Endodermal cell (in vitro differentiated cells): Measurements from ENCODE around the gene HAUS3. TPM values are rescaled to one million over a fixed set of nuclear protein-coding genes. Genes with fewer than 3 reads are reported as not detected.
A peak's percentile ranks its signal among the peaks of the same experiment; 100 is the strongest.

Source experiments
- DNase-seq: peaks from one replicate; pipeline ENCODE4 v3.0.0-alpha.2; 2017
- H3K27ac ChIP-seq: 2 replicates; pipeline ENCODE4 v1.5.1; 2013; ENCODE audit warnings: mild to moderate bottlenecking, low read depth, low read length, moderate library complexity
- H3K27me3 ChIP-seq: 2 replicates; pipeline ENCODE4 v1.6.1; 2013; ENCODE audit warnings: mild to moderate bottlenecking, low read length, moderate library complexity; ENCODE audit not compliant: insufficient read depth, control insufficient read depth, poor library complexity, severe bottlenecking
- H3K36me3 ChIP-seq: 2 replicates; pipeline ENCODE4 v1.7.0; 2013; ENCODE audit warnings: mild to moderate bottlenecking, low read length, moderate library complexity; ENCODE audit not compliant: control insufficient read depth, insufficient read depth
- H3K4me1 ChIP-seq: one replicate; pipeline ENCODE4 v1.7.0; 2013; ENCODE audit warnings: low read length; ENCODE audit not compliant: control insufficient read depth, insufficient read depth
- H3K4me3 ChIP-seq: 2 replicates; pipeline ENCODE4 v1.5.1; 2013; ENCODE audit warnings: mild to moderate bottlenecking, low read length, moderate library complexity
- H3K9ac ChIP-seq: 2 replicates; pipeline ENCODE4 v1.6.1; 2013; ENCODE audit warnings: mild to moderate bottlenecking, low read length, moderate library complexity; ENCODE audit not compliant: poor library complexity, severe bottlenecking; ENCODE audit errors: extremely low read depth
- H3K9me3 ChIP-seq: 2 replicates; pipeline ENCODE4 v1.6.1; 2013; ENCODE audit warnings: mild to moderate bottlenecking, low read length, moderate library complexity; ENCODE audit not compliant: control insufficient read depth
- H3K27ac Mint-ChIP-seq: 2 replicates; pipeline ENCODE4 v1.8.0; 2020; ENCODE audit warnings: mixed read lengths
- H3K27me3 Mint-ChIP-seq: 2 replicates; pipeline ENCODE4 v1.8.0; 2021; ENCODE audit warnings: mild to moderate bottlenecking, mixed read lengths; ENCODE audit not compliant: insufficient read depth
- H3K36me3 Mint-ChIP-seq: 2 replicates; pipeline ENCODE4 v1.8.0; 2020; ENCODE audit warnings: low read depth, mixed read lengths
- H3K4me1 Mint-ChIP-seq: 2 replicates; pipeline ENCODE4 v1.8.0; 2020; ENCODE audit warnings: mixed read lengths
- H3K4me3 Mint-ChIP-seq: 2 replicates; pipeline ENCODE4 v1.8.0; 2020; ENCODE audit warnings: mild to moderate bottlenecking, moderate library complexity, mixed read lengths
- H3K9me3 Mint-ChIP-seq: 2 replicates; pipeline ENCODE4 v1.8.0; 2020; ENCODE audit warnings: mild to moderate bottlenecking, mixed read lengths
- WGBS, 2 experiments: methylation state at CpG; one replicate each; pipeline versions ENCODE4 v1.1.5 to v1.1.7; 2013; ENCODE audit warnings: missing lambda C conversion rate in 2 of 2, mixed read lengths in 1 of 2; ENCODE audit not compliant: insufficient coverage in 1 of 2, insufficient read length in 1 of 2; 5-methylcytosine and 5-hydroxymethylcytosine counted together
- total RNA-seq, 2 donors: library from RNA; stranded (reverse); fragmentation: NEBNext Ultra II Directional in 1 of 2; extraction: Animal tissue kit (Norgen Biotek cat#: 25700) in 1 of 2; gene quantifications; 2 replicates in 1 of 2; 3 replicates in 1 of 2; pipeline ENCODE4 v1.2.1, GENCODE V29; 2021
- TF ChIP-seq, protein P1 (sequence below): fragments of 200-600 bp; sonication (generic); conservative IDR thresholded peaks from 2 replicates; pipeline ENCODE4 v1.5.0; 2021; ENCODE audit warnings: antibody characterized with exemption, mild to moderate bottlenecking

HAUS3 gene
- total RNA-seq, 2 donors from 2014 or later = 17.0 to 22.6 TPM

DNA sequence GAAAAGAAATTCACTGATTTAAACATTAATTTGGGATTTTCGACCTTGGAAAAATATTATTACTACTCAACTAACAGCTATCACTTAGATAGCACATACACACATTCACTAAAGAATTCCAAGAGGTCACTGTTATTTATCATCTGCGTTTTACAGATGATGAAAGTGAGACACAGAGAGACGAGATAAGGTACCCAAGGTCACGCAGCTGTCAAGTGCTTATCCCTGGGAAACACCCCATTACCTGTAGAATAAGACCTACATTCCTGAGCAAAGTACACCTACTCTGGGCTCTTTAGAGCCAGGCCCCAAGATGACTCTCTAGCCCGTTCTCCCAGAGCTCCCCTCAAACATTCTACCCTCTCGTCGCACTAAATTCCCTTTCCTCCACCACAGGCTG, 48.6 kb downstream of the HAUS3 start:
- peaks cover 16% of the 10 kb centered on the region for H3K4me1 Mint-ChIP-seq
- DNase-seq = no peak
- no peaks in the 10 kb centered on the region for H3K9me3 Mint-ChIP-seq
- Histone ChIP-seq H3K9ac (no peak overlapping the region), H3K4me1 (peaks cover 12% of the 10 kb centered on the region), H3K27ac (no peak overlapping the region), H3K4me3 (no peak overlapping the region), H3K27me3 (no peaks in the 10 kb centered on the region), H3K36me3 (no peaks in the 10 kb centered on the region), H3K9me3 (no peaks in the 10 kb centered on the region)
- TF ChIP-seq, protein P1, sequence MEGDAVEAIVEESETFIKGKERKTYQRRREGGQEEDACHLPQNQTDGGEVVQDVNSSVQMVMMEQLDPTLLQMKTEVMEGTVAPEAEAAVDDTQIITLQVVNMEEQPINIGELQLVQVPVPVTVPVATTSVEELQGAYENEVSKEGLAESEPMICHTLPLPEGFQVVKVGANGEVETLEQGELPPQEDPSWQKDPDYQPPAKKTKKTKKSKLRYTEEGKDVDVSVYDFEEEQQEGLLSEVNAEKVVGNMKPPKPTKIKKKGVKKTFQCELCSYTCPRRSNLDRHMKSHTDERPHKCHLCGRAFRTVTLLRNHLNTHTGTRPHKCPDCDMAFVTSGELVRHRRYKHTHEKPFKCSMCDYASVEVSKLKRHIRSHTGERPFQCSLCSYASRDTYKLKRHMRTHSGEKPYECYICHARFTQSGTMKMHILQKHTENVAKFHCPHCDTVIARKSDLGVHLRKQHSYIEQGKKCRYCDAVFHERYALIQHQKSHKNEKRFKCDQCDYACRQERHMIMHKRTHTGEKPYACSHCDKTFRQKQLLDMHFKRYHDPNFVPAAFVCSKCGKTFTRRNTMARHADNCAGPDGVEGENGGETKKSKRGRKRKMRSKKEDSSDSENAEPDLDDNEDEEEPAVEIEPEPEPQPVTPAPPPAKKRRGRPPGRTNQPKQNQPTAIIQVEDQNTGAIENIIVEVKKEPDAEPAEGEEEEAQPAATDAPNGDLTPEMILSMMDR = no peak
- no peaks in the 10 kb centered on the region for H3K27me3 Mint-ChIP-seq
- no peak overlapping the region for H3K27ac Mint-ChIP-seq
- no peak overlapping the region for H3K4me3 Mint-ChIP-seq
- H3K36me3 Mint-ChIP-seq = no peaks in the 10 kb centered on the region
- 89 to 100% methylated on average over 5 to 7 of the region's 7 CpGs for WGBS, 2 experiments

DNA sequence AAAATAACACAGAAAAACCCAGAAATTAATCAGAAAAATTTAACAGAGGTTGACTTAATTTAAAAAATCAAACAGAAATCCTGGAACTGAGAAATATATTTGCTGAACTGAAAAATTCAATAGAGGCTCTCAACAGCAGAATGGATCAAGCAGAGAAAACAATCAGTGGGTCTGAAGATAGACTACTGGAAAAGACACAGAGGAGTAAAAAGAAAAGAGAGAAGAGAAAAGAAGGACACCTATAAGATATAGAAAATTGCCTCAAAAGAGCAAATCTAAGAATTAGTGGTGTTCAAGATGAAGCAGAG, 55.1 kb downstream of the HAUS3 start:
- H3K27me3 Mint-ChIP-seq = peaks cover 2% of the 10 kb centered on the region
- Histone ChIP-seq H3K4me1 (no peaks in the 10 kb centered on the region), H3K27ac (no peak overlapping the region), H3K36me3 (no peaks in the 10 kb centered on the region), H3K9ac (no peak overlapping the region), H3K4me3 (no peak overlapping the region), H3K27me3 (no peaks in the 10 kb centered on the region), H3K9me3 (peaks cover 21% of the 10 kb centered on the region)
- peaks cover 11% of the 10 kb centered on the region for H3K9me3 Mint-ChIP-seq
- no peak overlapping the region for H3K4me3 Mint-ChIP-seq
- no peak for DNase-seq
- no peaks in the 10 kb centered on the region for H3K36me3 Mint-ChIP-seq
- TF ChIP-seq, protein P1 = no peak
- no peak overlapping the region for H3K27ac Mint-ChIP-seq
- H3K4me1 Mint-ChIP-seq = no peaks in the 10 kb centered on the region

DNA sequence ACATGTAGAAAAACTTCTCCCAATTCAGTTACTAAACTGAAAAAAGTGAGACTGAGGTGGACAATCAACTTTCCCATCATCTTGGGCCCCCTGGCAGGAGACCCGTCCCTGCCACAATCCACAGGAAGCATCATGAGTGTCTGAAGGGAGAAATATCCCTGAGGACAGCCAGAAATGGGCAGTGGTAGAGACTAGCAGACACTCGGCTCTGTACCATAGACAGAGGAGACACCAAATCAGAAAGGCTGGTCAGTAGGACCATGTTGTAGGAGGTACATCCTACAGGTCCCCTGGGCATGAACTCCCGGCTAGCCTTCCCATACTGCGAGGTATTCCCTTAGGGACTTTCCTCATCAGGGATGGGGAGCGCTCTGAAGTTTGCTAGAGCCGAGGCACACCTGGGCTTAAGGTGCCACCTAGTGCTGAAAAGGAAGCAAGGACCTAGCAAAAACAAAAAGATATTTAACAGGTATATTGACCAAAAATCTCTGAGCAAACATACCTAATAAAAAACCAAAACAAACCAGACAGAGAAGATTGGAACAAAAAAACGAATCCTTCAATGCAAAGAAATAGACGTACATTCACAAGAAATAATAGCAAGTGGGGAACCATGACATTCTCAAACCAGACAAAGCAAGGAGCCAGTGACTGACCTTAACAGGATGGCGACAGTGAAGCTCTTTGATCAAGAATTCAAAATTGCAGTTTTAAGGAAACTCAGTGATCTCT, 55.6 kb downstream of the HAUS3 start:
- H3K4me3 ChIP-seq = no peak overlapping the region
- H3K27me3 Mint-ChIP-seq = peaks cover 2% of the 10 kb centered on the region
- H3K27ac Mint-ChIP-seq = no peak overlapping the region
- H3K4me1 Mint-ChIP-seq = no peaks in the 10 kb centered on the region
- H3K9me3 ChIP-seq = peaks cover 25% of the 10 kb centered on the region
- TF ChIP-seq, protein P1 = peak; percentile 88
- 40 to 51% methylated on average over 5 to 9 of the region's 9 CpGs for WGBS, 2 experiments
- H3K9me3 Mint-ChIP-seq = peaks cover 14% of the 10 kb centered on the region
- no peaks in the 10 kb centered on the region for H3K36me3 ChIP-seq
- H3K4me1 ChIP-seq = no peaks in the 10 kb centered on the region
- H3K27me3 ChIP-seq = no peaks in the 10 kb centered on the region
- DNase-seq = peak; percentile 83
- no peak overlapping the region for H3K27ac ChIP-seq
- H3K9ac ChIP-seq = no peak overlapping the region
- H3K4me3 Mint-ChIP-seq = no peak overlapping the region
- H3K36me3 Mint-ChIP-seq = no peaks in the 10 kb centered on the region
